DOHH2 (cell line): ENCODE measurements around the gene NMT2.

Experiments
- CTCF ChIP-seq: fragments of 200-600 bp; sonication (generic); IDR thresholded peaks from one replicate; pipeline ENCODE4 v1.5.1; 2014; ENCODE audit warnings: antibody characterized with exemption, mild to moderate bottlenecking, low read depth, low read length; ENCODE audit not compliant: poor library complexity, severe bottlenecking
- EZH2phosphoT487 ChIP-seq: fragments of 200-600 bp; sonication (generic); IDR thresholded peaks from 2 replicates; pipeline ENCODE4 v1.6.1; 2017; ENCODE audit warnings: borderline replicate concordance, mild to moderate bottlenecking, antibody characterized with exemption, low read length, moderate library complexity, mixed read lengths

- TF ChIP-seq CTCF (no peak), EZH2phosphoT487 (no peak)
These were observed 33.3 kb upstream of the NMT2 start for GRCh38 chr10:15201589-15202300.
